Stimulated activated CD8-positive, alpha-beta memory T cell treated with anti-CD3 and anti-CD28 coated beads, Interleukin-4, amount 100 ng/mL, for 24 hours (primary cell): ENCODE data around the gene UBE2J2.
A peak's percentile ranks its signal among the peaks of the same experiment; 100 is the strongest.

Experiments used
- DNase-seq: peaks from one replicate; pipeline ENCODE4 v3.0.0-alpha.2; 2020; ENCODE audit warnings: low read depth

The UBE2J2 gene

DNA sequence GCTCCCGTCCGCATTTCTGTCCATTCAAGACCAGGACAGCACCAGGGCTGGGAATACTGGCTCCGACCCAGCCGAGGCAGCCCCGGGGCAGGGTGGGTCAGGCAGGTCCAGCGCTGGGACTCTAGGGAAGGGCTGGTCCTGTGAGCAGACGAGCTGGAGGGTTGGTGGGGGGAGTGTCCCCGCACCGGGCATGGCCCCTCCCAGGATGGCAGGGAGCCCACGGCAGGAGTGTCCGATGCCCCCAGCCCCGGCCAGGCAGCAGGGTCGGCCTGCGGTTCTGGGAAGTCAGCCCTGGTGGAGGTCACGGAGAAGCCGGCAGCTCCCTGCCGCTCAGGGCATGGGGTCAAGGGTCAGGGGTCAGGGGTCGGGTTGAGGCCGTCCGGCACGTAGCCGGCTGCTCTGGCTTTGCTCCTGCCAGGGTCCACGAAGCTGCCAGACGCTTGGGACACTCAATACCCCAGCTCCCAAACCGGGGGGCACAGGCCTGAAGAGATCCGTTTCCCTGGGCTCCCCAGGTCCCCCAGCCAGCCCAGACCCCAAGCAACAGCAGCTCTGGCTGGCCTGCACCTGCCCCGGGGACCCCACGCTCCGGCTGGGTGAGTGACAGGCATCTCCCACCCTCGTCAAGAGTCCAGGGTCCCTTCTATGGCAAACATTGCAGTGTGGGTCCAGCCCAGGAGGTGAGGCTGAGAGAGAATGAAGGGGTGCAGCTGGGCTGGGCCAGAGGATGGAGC lies 33.9 kb downstream of the UBE2J2 start:
- no peak for DNase-seq

- no peak for DNase-seq
Observed at GRCh38 chr1:1239227-1239613, 34.4 kb downstream of the UBE2J2 start.

- no peak for DNase-seq
Observed at GRCh38 chr1:1238702-1239178, 34.9 kb downstream of the UBE2J2 start.

DNA sequence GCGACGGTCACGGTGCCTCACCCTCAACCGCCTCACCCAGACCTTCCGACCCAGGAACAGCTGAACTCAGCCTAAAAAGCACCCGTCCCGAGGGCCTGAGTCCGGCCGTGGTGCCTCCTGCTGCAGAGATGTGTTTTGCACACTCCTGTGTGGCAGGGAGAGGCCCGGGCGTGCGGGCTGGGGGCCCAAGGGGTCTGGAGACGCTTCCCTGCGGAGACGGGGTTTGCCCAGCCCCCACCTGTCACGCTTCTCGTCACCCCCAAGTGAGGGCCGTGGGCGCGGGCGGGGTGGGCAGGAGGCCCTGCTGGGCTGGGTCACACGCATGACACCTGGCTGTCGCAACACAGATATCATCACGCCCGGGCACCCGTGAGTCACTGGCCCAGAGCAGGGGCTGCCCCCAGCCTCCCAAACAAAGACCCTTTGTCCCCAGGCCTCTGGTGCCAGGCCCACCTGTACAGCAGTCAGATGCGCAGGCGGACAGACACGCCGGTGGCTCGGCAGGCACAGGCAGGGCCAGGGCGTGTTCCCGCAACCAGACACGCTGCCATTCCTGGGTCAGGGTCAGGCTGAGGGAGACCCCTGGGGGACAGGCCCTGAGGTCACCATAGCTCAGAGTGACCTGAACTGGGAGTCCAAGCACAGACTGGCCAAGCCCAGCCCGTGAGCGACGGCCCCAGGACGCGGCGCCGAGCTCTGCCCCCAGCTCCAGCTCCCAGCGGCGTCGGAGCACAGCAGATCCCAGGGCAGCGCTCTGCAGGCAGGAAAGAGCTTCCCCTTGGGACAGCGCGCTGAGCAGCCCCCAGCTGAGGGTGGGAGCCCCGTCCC lies 35.6 kb downstream of the UBE2J2 start:
- DNase-seq = no peak

- DNase-seq = no peak
Observed at GRCh38 chr1:1236945-1237873, 36.4 kb downstream of the UBE2J2 start.

GRCh38 chr1:1236176-1236763 lies 37.4 kb downstream of the UBE2J2 start:
- DNase-seq = no peak

DNA sequence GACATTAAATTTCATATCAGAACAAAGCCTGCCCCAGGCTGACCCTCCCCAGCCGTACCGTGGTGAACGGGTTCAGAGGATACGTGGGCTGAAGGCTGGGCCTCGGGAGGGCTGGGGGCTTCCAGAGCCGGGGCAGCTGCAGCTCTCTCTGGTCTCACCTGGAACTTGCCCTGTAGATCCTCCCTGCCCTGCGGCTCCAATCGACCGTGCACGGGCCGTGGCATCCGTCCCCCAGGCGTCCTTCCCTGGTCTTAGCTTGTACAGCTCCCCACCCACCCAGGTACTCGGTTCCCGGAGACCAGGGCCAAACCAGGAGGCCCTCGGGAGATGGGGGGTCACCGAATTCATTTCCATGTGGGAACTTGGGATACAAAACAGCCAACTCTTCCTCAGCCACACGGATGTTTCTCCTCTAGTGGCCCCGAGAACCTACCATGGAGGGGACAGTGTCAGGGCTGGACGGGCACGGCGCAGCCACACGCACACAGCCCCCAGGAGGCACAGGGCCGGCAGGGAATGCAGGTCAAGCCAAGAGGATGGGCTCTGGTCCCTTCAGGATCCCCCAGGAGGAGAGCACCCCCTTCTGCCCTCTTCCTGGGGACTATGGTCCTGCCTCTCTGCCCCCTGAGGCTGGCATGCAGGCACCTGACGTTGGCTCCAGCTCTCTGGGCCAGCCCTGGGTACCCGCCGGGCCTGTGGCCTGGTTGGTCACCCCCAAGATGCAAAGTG lies 38.5 kb downstream of the UBE2J2 start:
- DNase-seq = no peak

DNA sequence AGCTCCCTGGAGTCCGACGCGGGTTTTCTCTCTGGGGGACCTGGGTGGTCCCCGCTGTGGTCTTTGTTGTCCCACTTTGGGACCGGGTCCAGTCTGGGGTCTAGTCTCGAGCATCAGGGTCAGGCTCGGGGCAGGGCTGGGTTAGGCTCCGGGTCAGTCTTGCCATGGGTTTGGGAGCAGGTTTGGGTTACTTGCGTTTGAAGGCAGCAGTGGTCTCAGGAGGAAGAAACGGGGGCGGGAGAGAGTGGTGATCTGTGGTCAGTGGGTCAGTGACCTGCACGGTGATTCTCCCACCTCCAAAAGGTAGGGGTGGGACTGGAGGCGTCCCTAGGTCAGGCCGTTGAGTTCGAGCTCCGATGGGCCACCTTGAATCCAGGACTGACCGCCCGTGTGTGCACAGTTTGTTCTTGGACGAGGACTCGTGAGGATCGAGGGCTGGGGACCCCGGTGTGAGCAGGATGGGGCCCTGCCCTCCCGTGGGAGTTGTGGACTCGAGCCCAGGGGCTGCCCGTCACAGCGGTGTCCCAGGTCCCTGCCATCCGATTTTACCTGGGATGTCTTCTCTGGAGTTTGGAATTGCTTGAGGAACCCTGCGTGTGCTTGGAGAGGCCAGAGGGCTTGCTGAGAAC lies 39.4 kb downstream of the UBE2J2 start:
- no peak for DNase-seq

- DNase-seq = no peak
Observed at GRCh38 chr1:1233567-1233892, 40.1 kb downstream of the UBE2J2 start.

DNA sequence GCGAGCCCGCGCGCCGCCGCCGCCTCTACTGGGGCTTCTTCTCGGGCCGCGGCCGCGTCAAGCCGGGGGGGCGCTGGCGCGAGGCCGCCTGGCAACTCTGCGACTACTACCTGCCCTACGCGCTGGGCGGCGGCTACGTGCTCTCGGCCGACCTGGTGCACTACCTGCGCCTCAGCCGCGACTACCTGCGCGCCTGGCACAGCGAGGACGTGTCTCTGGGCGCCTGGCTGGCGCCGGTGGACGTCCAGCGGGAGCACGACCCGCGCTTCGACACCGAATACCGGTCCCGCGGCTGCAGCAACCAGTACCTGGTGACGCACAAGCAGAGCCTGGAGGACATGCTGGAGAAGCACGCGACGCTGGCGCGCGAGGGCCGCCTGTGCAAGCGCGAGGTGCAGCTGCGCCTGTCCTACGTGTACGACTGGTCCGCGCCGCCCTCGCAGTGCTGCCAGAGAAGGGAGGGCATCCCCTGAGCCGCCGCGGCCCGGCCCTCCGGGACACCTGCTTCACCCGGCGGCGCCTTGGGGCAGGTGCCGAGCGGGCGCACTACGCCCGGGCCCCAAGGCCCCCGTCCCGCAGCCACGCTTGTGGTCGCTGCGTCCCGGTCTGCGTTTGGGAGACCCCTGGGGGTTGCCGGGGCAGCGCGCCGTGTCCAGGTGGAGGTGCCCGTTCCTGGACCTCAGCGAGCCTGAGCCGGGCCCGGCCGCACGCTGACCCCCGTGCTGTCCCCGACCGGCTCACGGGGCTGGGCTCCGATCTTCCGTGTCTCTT lies 40.7 kb downstream of the UBE2J2 start:
- no peak for DNase-seq

DNA sequence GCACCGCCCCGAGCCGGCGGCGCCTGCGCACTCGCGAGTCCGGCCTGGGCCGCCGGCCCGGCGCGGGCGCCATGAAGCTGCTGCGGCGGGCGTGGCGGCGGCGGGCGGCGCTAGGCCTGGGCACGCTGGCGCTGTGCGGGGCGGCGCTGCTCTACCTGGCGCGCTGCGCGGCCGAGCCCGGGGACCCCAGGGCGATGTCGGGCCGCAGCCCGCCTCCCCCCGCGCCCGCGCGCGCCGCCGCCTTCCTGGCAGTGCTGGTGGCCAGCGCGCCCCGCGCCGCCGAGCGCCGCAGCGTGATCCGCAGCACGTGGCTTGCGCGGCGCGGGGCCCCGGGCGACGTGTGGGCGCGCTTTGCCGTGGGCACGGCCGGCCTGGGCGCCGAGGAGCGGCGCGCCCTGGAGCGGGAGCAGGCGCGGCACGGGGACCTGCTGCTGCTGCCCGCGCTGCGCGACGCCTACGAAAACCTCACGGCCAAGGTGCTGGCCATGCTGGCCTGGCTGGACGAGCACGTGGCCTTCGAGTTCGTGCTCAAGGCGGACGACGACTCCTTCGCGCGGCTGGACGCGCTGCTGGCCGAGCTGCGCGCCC lies 41.4 kb downstream of the UBE2J2 start, which contains the start of gene B3GALT6:
Gene B3GALT6 (plus strand): TSS at position 30 of the 588 bp plus-strand sequence. CDS start 42 bp downstream, at position 72.
- DNase-seq = no peak

- DNase-seq = peak; percentile 95
Observed at GRCh38 chr1:1231400-1232207, 42.0 kb downstream of the UBE2J2 start, which contains the start of gene SDF4. SDF4 (minus strand) TSS chr1:1232001; CDS start chr1:1228772, 3,229 bp downstream.

- no peak for DNase-seq
Observed at GRCh38 chr1:1230656-1231399, 42.8 kb downstream of the UBE2J2 start.

DNA sequence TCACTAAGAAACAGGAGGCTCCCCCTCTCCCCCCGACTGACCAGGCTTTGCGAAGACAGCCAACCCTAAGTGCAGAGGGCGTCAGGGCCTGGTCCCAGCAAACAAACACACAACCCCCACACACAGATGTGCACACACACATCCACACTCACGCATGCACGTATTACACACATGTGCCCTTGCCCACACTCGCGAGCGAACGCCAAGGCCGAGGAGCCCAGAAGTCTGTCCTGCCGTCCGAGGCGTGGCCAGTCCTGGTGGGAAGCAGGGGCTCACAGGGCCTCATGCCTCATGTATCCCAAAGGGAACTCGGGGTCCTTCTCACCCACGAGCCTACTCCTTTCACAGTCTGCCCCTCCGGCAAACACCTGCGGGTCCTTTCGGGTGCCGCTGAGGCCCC lies 43.9 kb downstream of the UBE2J2 start:
- no peak for DNase-seq

- DNase-seq = no peak
Observed at GRCh38 chr1:1228596-1229321, 44.9 kb downstream of the UBE2J2 start.

DNA sequence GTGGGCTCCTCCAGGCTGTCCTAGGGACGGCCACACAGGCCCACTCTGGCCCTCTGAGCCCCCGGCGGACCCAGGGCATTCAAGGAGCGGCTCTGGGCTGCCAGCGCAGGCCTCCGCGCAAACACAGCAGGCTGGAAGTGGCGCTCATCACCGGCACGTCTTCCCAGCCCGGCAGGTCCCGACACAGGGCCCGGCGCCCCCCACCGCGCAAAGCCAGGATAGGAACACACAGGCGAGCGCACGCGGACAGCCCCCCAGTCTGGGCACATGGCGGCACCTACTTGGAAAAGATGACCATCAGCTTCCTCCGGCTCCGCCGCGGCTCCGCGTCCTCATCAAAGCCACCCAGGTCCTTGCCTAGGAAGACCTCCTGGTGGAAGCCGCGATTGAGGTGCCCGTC lies 45.5 kb downstream of the UBE2J2 start:
- DNase-seq = no peak

GRCh38 chr1:1227386-1227785 lies 46.3 kb downstream of the UBE2J2 start:
- DNase-seq = no peak
